ENCODE data around the gene MORC2. TPM values are rescaled to one million over a fixed set of nuclear protein-coding genes. Genes with fewer than 3 reads are reported as not detected.

MORC2 gene
- total RNA-seq, 1 experiment from 2014 or later: 12.0 TPM

DNA sequence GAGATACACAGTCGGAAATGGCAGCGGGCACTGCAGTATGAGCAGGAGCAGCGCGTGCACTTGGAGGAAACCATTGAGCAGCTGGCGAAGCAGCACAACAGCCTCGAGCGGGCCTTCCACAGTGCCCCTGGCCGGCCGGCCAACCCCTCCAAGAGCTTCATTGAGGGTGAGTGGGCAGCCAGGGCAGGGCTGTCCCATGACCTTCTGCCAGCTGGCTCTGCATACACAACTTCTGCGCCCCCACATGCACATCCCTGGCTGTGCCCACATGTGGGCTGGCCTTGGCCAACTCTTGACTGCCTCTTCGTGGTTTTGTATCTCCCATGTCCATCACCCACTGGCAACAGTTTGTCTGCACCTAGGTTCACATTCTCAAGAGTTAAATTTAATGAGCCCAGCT, 81.1 kb downstream of the MORC2 start:
- Histone ChIP-seq H3K36me3 (ENCODE audit: low read depth, low read length) (no peaks in the 10 kb centered on the region), H3K9ac (ENCODE audit: low read length) (no peak overlapping the region), H3K9me2 (replicated peaks; ENCODE audit: low read length) (no peaks in the 10 kb centered on the region), H4K20me1 (ENCODE audit: low read length) (no peaks in the 10 kb centered on the region), H3K4me3 (ENCODE audit: low read length) (no peak overlapping the region), H3K4me2 (ENCODE audit: low read length) (no peak overlapping the region), H3F3A (ENCODE audit: low read length, unreplicated experiment) (no peaks in the 10 kb centered on the region), H2AFZ (ENCODE audit: low read length) (no peak overlapping the region), H3K27me3 (ENCODE audit: low read length) (no peaks in the 10 kb centered on the region), H3K79me2 (ENCODE audit: low read length) (no peaks in the 10 kb centered on the region), H3K4me1 (ENCODE audit: insufficient read depth, low read length) (no peaks in the 10 kb centered on the region), H3K27ac (ENCODE audit: low read length) (no peak overlapping the region), H3K9me3 (ENCODE audit: low read length) (no peaks in the 10 kb centered on the region)
- ATAC-seq (no peak), DNase-seq (no peak)
- BruUV-seq (replicated peaks): no TSS peak
- intact Hi-C loops (cut with micrococcal nuclease): no loop called here
- TF ChIP-seq EZH2 (IDR thresholded peaks at IDR 0.05; ENCODE audit: low read length, unreplicated experiment): no peak
- no peak for TF ChIP-seq EZH2phosphoT487 (IDR thresholded peaks at IDR 0.05; ENCODE audit: borderline replicate concordance, low read length)
- TF ChIP-seq, protein P1, sequence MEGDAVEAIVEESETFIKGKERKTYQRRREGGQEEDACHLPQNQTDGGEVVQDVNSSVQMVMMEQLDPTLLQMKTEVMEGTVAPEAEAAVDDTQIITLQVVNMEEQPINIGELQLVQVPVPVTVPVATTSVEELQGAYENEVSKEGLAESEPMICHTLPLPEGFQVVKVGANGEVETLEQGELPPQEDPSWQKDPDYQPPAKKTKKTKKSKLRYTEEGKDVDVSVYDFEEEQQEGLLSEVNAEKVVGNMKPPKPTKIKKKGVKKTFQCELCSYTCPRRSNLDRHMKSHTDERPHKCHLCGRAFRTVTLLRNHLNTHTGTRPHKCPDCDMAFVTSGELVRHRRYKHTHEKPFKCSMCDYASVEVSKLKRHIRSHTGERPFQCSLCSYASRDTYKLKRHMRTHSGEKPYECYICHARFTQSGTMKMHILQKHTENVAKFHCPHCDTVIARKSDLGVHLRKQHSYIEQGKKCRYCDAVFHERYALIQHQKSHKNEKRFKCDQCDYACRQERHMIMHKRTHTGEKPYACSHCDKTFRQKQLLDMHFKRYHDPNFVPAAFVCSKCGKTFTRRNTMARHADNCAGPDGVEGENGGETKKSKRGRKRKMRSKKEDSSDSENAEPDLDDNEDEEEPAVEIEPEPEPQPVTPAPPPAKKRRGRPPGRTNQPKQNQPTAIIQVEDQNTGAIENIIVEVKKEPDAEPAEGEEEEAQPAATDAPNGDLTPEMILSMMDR (conservative IDR thresholded peaks at IDR 0.05; ENCODE audit: low read depth, low read length): no peak
- ChIA-PET CTCF (no interaction called here), POLR2A (ENCODE audit: unreplicated experiment) (no interaction called here)

DNA sequence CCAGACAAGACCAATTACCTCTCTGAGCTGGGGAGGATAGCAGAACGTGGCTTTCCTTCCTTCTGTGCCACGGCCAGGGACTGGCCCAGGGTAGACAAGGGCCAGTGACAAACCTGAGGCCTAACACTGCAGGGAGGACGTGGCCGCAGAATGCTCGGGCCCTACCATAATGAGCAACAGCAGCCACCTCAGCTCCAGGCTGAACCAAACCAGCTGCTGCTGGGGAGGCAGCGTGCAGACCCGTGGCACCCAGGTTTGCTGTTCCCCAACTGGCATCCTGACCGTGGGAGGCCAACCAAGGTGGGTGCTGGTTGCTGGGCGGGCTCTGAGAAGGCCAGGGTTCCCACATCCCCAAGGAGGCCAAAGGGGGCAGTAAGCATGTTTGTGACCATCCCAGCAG, 83.0 kb downstream of the MORC2 start:
- no peaks in the 10 kb centered on the region for H3K4me1 ChIP-seq (ENCODE audit: insufficient read depth, low read length)
- ChIA-PET POLR2A (ENCODE audit: unreplicated experiment) (no interaction called here), CTCF (no interaction called here)
- no peak for DNase-seq
- no TSS peak for BruUV-seq (replicated peaks)
- no peaks in the 10 kb centered on the region for H3K9me2 ChIP-seq (replicated peaks; ENCODE audit: low read length)
- no peaks in the 10 kb centered on the region for H3K36me3 ChIP-seq (ENCODE audit: low read depth, low read length)
- no peaks in the 10 kb centered on the region for H4K20me1 ChIP-seq (ENCODE audit: low read length)
- H3K4me2 ChIP-seq (ENCODE audit: low read length): no peak overlapping the region
- no peak overlapping the region for H3K27ac ChIP-seq (ENCODE audit: low read length)
- intact Hi-C loops (cut with micrococcal nuclease): no loop called here
- TF ChIP-seq EZH2phosphoT487 (IDR thresholded peaks at IDR 0.05; ENCODE audit: borderline replicate concordance, low read length) (no peak), EZH2 (IDR thresholded peaks at IDR 0.05; ENCODE audit: low read length, unreplicated experiment) (no peak)
- TF ChIP-seq, protein P1 (conservative IDR thresholded peaks at IDR 0.05; ENCODE audit: low read depth, low read length): no peak
- no peaks in the 10 kb centered on the region for H3F3A ChIP-seq (ENCODE audit: low read length, unreplicated experiment)
- H3K27me3 ChIP-seq (ENCODE audit: low read length): no peaks in the 10 kb centered on the region
- no peak overlapping the region for H3K9ac ChIP-seq (ENCODE audit: low read length)
- no peak for ATAC-seq
- H3K79me2 ChIP-seq (ENCODE audit: low read length): no peaks in the 10 kb centered on the region
- no peaks in the 10 kb centered on the region for H3K9me3 ChIP-seq (ENCODE audit: low read length)
- H3K4me3 ChIP-seq (ENCODE audit: low read length): no peak overlapping the region
- H2AFZ ChIP-seq (ENCODE audit: low read length): no peak overlapping the region

DNA sequence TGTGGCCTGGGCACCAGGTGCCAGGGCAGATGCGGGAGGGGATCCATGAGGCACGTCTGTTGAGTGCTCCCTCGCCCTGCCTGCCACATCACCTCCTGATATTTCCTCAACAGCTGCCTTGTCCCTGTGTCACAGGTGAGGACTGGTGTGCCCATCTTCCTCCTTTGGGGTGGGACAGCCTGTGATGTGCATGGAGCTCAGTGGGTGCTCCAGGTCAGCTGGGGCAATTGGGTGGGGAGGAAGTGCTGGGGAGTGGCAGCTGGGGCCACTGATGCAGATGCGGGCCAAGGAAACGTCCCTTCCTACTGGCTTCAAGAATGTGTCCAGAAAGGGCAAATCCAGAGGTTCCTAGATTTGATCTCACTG, 83.6 kb downstream of the MORC2 start:
- intact Hi-C loops (cut with micrococcal nuclease): no loop called here
- no peaks in the 10 kb centered on the region for H3K9me2 ChIP-seq (replicated peaks; ENCODE audit: low read length)
- H3K9me3 ChIP-seq (ENCODE audit: low read length): no peaks in the 10 kb centered on the region
- H3K79me2 ChIP-seq (ENCODE audit: low read length): no peaks in the 10 kb centered on the region
- ATAC-seq (no peak), DNase-seq (no peak)
- H3K27ac ChIP-seq (ENCODE audit: low read length): no peak overlapping the region
- no peak overlapping the region for H3K4me3 ChIP-seq (ENCODE audit: low read length)
- TF ChIP-seq EZH2phosphoT487 (IDR thresholded peaks at IDR 0.05; ENCODE audit: borderline replicate concordance, low read length): no peak
- TF ChIP-seq, protein P1 (conservative IDR thresholded peaks at IDR 0.05; ENCODE audit: low read depth, low read length): no peak
- no peak for TF ChIP-seq EZH2 (IDR thresholded peaks at IDR 0.05; ENCODE audit: low read length, unreplicated experiment)
- H3K4me2 ChIP-seq (ENCODE audit: low read length): no peak overlapping the region
- no peak overlapping the region for H3K9ac ChIP-seq (ENCODE audit: low read length)
- H3K27me3 ChIP-seq (ENCODE audit: low read length): no peaks in the 10 kb centered on the region
- H3K36me3 ChIP-seq (ENCODE audit: low read depth, low read length): no peaks in the 10 kb centered on the region
- no peaks in the 10 kb centered on the region for H3F3A ChIP-seq (ENCODE audit: low read length, unreplicated experiment)
- no peaks in the 10 kb centered on the region for H3K4me1 ChIP-seq (ENCODE audit: insufficient read depth, low read length)
- CTCF ChIA-PET: no interaction called here
- POLR2A ChIA-PET (ENCODE audit: unreplicated experiment): no interaction called here
- BruUV-seq (replicated peaks): no TSS peak
- H2AFZ ChIP-seq (ENCODE audit: low read length): no peak overlapping the region
- no peaks in the 10 kb centered on the region for H4K20me1 ChIP-seq (ENCODE audit: low read length)
